Dendritic cell treated with granulocyte-macrophage colony-stimulating factor and Interleukin-4, amounts not matched to agents 40 ng/mL and 50 ng/mL, for 4 days (primary cell): ENCODE results near the gene SARDH.

Experiments used
- H3K27ac Mint-ChIP-seq: one replicate; pipeline ENCODE4 v1.8.0; 2022; ENCODE audit warnings: mild to moderate bottlenecking, mixed read lengths
- H3K27me3 Mint-ChIP-seq: one replicate; pipeline ENCODE4 v1.8.0; 2022; ENCODE audit warnings: mild to moderate bottlenecking, mixed read lengths
- H3K36me3 Mint-ChIP-seq: one replicate; pipeline ENCODE4 v1.8.0; 2022; ENCODE audit warnings: low read depth, mixed read lengths
- H3K4me1 Mint-ChIP-seq: one replicate; pipeline ENCODE4 v1.8.0; 2022; ENCODE audit warnings: low read depth, mixed read lengths
- H3K4me3 Mint-ChIP-seq: one replicate; pipeline ENCODE4 v1.8.0; 2022; ENCODE audit warnings: mild to moderate bottlenecking, moderate library complexity, mixed read lengths
- H3K9me3 Mint-ChIP-seq: one replicate; pipeline ENCODE4 v1.8.0; 2022; ENCODE audit warnings: mixed read lengths
- intact Hi-C: fragments of 100-400 bp; cut with micrococcal nuclease; formaldehyde crosslinking; loops from one replicate; pipeline ENCODE4 v1.15.0; 2022

The SARDH gene

GRCh38 chr9:133706307-133707050 lies 31.7 kb downstream of the SARDH start:
- H3K36me3 Mint-ChIP-seq: no peaks in the 10 kb centered on the region
- H3K4me1 Mint-ChIP-seq: peaks cover 21% of the 10 kb centered on the region
- H3K9me3 Mint-ChIP-seq: no peaks in the 10 kb centered on the region
- H3K4me3 Mint-ChIP-seq: no peak overlapping the region
- intact Hi-C loops: no loop called here
- peaks cover 28% of the 10 kb centered on the region for H3K27me3 Mint-ChIP-seq
- H3K27ac Mint-ChIP-seq: no peak overlapping the region

GRCh38 chr9:133705576-133705975 lies 32.6 kb downstream of the SARDH start:
- intact Hi-C loops: no loop called here
- Mint-ChIP-seq H3K36me3 (no peaks in the 10 kb centered on the region), H3K4me3 (no peak overlapping the region), H3K4me1 (peaks cover 21% of the 10 kb centered on the region), H3K27ac (no peak overlapping the region), H3K27me3 (peaks cover 37% of the 10 kb centered on the region), H3K9me3 (no peaks in the 10 kb centered on the region)

- H3K9me3 Mint-ChIP-seq: no peaks in the 10 kb centered on the region
- H3K27ac Mint-ChIP-seq: no peak overlapping the region
- H3K36me3 Mint-ChIP-seq: no peaks in the 10 kb centered on the region
- H3K4me3 Mint-ChIP-seq: no peak overlapping the region
- intact Hi-C loops: no loop called here
- H3K4me1 Mint-ChIP-seq: peaks cover 21% of the 10 kb centered on the region
- H3K27me3 Mint-ChIP-seq: peaks cover 40% of the 10 kb centered on the region
These were observed 33.4 kb downstream of the SARDH start for GRCh38 chr9:133704711-133705181.

- intact Hi-C loops: no loop called here
- H3K36me3 Mint-ChIP-seq: no peaks in the 10 kb centered on the region
- no peak overlapping the region for H3K4me3 Mint-ChIP-seq
- peaks cover 21% of the 10 kb centered on the region for H3K4me1 Mint-ChIP-seq
- no peak overlapping the region for H3K27ac Mint-ChIP-seq
- H3K9me3 Mint-ChIP-seq: no peaks in the 10 kb centered on the region
- H3K27me3 Mint-ChIP-seq: peaks cover 44% of the 10 kb centered on the region
These were observed 34.4 kb downstream of the SARDH start for GRCh38 chr9:133703591-133704399.

DNA sequence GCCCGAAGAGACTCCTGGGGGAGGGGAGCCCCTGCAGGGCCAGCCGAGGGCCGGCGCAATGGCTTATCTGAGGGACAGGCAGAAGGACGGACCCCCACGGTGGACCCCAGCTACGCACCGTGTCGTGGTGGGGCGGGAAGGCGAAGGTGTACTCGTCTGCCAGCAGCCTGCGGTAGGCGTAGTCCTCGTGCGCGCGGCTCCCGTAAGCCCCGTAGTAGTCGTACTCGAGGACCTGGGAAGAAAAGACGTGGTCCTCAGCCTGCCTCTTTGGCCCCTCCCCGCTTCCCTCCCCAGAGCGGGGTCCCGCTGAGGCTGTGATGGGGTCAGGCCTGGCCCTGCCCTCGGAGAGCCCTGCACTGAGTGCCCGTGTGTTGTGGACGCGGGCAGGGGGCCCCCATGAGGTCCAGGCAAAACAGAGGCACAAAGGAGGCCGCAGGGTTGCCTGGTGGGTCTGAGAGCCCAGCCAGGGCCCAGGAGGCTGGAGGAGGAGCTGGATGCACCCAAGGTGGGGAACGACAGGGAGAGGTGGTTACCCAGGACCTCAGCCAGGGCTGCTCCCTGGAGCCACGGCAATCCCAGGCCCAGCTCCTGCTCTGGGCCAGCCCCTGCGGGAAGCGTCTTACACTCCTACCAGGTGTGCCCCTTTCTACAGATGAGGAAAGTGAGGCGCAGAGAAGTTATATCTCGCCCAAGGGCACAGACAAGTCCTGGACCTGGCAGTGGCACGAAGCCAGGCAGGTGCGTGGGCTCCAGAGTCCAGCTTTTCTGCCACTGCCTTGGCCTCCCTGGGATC lies 35.2 kb downstream of the SARDH start:
- intact Hi-C loops: no loop called here
- Mint-ChIP-seq H3K4me3 (peak overlapping the region; percentile 44), H3K4me1 (peaks cover 21% of the 10 kb centered on the region), H3K27me3 (peaks cover 45% of the 10 kb centered on the region), H3K27ac (peak overlapping the region; percentile 43), H3K9me3 (no peaks in the 10 kb centered on the region), H3K36me3 (no peaks in the 10 kb centered on the region)

DNA sequence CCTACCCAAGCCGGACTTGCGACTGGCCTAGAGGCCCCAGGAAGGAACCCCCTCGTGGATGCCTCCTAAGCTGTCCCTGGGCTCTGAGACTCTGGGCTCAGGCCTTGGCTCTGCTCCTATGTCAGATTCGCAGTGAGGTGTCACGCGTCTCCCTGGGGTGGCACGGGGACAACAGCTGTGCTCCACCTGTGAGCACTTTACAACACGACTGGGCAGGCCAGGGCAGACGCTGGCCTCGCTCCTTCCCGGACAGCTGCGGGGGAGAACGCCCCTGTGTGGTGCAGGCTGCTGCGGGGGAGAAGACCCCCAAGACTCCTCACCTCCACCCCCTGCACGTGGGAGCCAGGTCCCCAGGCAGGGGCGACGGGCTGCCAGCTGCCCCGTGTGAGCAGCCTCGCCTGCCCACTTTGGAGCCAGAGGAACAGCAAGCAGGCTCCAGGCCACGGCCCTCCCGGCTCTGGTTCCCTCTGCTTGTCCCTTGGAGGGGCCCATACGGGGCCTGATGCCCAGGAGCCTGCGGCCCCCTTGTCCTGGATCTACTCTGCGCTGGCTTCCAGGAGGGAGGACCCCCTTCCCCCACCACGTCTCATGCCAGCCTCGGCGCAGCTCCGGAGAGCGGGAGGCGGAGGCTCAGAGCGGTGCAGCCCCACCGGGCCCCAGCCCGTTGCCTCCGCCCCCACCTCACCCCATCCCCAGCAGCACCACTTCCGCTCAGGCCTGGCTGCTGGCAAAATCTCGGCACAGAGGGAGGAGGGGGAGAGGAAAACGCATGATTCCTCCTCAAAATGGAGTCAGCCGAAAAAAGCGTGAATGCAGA lies 36.0 kb downstream of the SARDH start:
- peak overlapping the region; percentile 44 for H3K4me3 Mint-ChIP-seq
- peaks cover 17% of the 10 kb centered on the region for H3K4me1 Mint-ChIP-seq
- no peaks in the 10 kb centered on the region for H3K36me3 Mint-ChIP-seq
- no peaks in the 10 kb centered on the region for H3K9me3 Mint-ChIP-seq
- intact Hi-C loops: no loop called here
- H3K27ac Mint-ChIP-seq: peak overlapping the region; percentile 43
- H3K27me3 Mint-ChIP-seq: peaks cover 46% of the 10 kb centered on the region

DNA sequence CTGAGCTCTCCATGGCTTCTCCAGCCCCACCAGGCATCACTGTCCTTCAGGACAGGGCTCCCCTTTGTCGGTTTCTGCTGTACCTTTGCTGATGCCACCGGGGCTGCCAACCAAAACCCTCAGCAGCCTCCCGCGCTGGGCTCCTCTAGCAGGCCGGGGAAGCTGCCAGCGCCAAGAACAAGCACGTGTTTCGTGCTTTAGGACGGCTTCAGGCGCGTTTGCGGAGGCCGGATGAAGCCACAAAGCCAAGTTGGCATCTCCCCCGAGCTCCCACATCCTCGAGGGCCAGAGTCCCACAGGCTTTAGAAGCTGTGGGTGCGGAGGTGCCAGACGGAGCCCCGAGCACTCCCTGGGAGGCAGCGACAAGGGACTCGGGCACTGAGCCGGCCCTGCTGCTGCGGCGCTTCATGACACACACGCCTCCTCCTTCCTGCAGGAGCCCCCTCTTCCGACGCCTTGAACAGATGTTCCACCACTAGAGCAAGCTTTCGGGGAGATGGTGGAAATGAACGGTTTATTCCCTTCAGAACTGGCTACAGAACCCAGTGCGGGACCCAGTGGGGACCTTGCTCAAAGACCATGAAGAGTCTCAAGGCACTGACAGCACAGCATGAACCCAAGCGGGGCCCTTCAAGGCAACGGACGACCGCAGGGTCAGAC lies 36.7 kb downstream of the SARDH start:
- H3K9me3 Mint-ChIP-seq: no peaks in the 10 kb centered on the region
- H3K4me3 Mint-ChIP-seq: no peak overlapping the region
- intact Hi-C loops: no loop called here
- H3K27ac Mint-ChIP-seq: no peak overlapping the region
- H3K27me3 Mint-ChIP-seq: peaks cover 51% of the 10 kb centered on the region
- H3K4me1 Mint-ChIP-seq: peaks cover 12% of the 10 kb centered on the region
- no peaks in the 10 kb centered on the region for H3K36me3 Mint-ChIP-seq

GRCh38 chr9:133700819-133701320 lies 37.3 kb downstream of the SARDH start:
- Mint-ChIP-seq H3K27ac (no peak overlapping the region), H3K27me3 (peaks cover 51% of the 10 kb centered on the region), H3K36me3 (no peaks in the 10 kb centered on the region), H3K9me3 (no peaks in the 10 kb centered on the region), H3K4me3 (no peak overlapping the region), H3K4me1 (peaks cover 7% of the 10 kb centered on the region)
- intact Hi-C loops: no loop called here

DNA sequence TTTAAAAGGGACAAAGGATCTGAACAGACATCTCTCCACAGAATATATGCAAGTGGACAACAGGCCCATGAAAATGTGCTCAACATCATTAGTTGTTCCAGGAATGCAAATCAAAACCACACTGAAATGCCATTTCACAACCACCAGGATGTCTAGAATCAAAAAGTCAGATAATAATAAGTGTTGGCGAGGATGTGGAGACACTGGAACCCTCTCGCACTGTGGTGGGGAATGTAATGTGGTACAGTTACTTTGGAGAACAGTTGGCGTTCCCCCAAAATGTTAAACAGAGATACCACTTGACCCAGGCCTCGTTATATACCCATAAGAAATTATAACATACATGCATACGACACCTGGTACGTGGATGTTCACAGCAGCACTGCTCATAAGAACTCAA lies 38.6 kb downstream of the SARDH start:
- peaks cover 7% of the 10 kb centered on the region for H3K4me1 Mint-ChIP-seq
- H3K4me3 Mint-ChIP-seq: no peak overlapping the region
- H3K27ac Mint-ChIP-seq: no peak overlapping the region
- intact Hi-C loops: no loop called here
- H3K9me3 Mint-ChIP-seq: no peaks in the 10 kb centered on the region
- peaks cover 51% of the 10 kb centered on the region for H3K27me3 Mint-ChIP-seq
- H3K36me3 Mint-ChIP-seq: no peaks in the 10 kb centered on the region

DNA sequence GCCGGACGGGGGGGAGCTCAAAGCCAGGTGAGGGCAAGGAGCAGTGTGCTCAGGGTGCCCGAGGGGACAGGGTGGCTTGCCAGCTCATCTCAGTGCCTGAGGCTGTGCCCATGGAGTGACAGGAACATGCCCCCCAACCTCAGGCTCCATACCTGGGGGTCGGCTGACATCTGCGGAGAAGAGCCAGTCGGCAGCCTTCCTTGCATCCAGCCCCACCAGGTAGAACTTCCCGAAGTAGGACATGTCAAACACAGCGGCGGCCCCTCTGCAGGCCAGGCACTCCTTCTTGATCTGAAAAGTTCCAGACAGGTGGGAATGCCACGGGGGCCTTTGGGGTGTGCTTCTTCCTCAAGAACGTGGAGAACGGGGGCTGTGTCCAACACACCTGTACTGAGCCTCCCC lies 42.1 kb downstream of the SARDH start:
- no peaks in the 10 kb centered on the region for H3K9me3 Mint-ChIP-seq
- no peaks in the 10 kb centered on the region for H3K4me1 Mint-ChIP-seq
- no peak overlapping the region for H3K4me3 Mint-ChIP-seq
- no peaks in the 10 kb centered on the region for H3K36me3 Mint-ChIP-seq
- intact Hi-C loops: no loop called here
- H3K27ac Mint-ChIP-seq: no peak overlapping the region
- peaks cover 19% of the 10 kb centered on the region for H3K27me3 Mint-ChIP-seq

- Mint-ChIP-seq H3K36me3 (no peaks in the 10 kb centered on the region), H3K9me3 (no peaks in the 10 kb centered on the region), H3K4me1 (no peaks in the 10 kb centered on the region), H3K27ac (no peak overlapping the region), H3K27me3 (peaks cover 12% of the 10 kb centered on the region), H3K4me3 (no peak overlapping the region)
- intact Hi-C loops: no loop called here
These were observed 43.5 kb downstream of the SARDH start for GRCh38 chr9:133694686-133695085.

DNA sequence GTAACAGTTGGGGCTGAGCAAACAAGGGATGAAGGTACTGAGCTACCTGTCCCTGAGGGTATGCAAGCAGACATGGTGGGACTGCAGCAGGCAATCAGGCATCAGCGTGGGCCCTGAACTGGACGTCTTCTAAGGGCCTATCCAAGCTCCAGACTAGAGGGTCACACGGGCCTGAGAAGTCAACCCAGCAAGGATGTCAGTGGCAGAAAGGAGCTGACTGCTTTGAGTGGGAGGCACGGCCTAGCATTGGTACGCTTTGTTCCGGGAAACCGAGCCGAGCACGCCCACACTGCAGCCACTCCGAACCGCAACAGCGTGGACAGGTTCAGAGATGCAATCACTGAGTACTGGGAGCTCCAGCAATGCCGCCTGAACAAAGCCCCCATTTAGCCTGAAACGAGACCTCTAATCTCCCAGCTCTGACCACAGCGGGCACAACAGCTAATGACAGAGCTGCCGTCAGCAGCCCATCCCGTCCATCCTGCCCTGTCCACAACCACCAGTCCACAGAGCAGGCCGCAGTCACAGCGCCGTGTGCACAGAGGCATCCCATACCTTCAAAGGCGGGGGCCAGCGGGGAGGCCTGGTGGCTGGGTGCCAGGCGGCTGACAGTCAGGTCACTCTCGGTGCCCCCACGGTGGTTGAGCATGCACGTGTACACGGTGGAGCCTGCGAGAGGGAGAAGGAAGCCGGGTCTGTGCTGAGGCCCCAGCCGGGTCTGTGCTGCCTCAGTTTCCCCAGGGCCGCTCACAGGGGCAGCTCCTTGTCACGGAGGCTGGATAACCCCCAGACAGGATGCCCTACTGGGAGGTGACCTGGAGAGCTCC lies 44.2 kb downstream of the SARDH start:
- no peaks in the 10 kb centered on the region for H3K36me3 Mint-ChIP-seq

More for the DNA sequence above, 44.2 kb downstream of the SARDH start:
- no peaks in the 10 kb centered on the region for H3K4me1 Mint-ChIP-seq
- no peak overlapping the region for H3K4me3 Mint-ChIP-seq
- peaks cover 9% of the 10 kb centered on the region for H3K27me3 Mint-ChIP-seq
- intact Hi-C loops: no loop called here
- H3K9me3 Mint-ChIP-seq: no peaks in the 10 kb centered on the region
- no peak overlapping the region for H3K27ac Mint-ChIP-seq
